ENCODE results near the gene C1QTNF6. TPM values are rescaled to one million over a fixed set of nuclear protein-coding genes. Genes with fewer than 3 reads are reported as not detected.

Gene C1QTNF6
- total and polyA plus RNA-seq, 10 of the 15 experiments (the other 5 are each of a cell fraction or from before 2014, with no cell fraction given), result 0.16 to 4.1 (median 1.3) TPM

GRCh38 chr22:37139762-37140161, 48.3 kb downstream of the C1QTNF6 start:
- FAIRE-seq, result no peak
- H3K9ac ChIP-seq (ENCODE audit: control insufficient read depth, insufficient read depth, low read length), result no peak overlapping the region
- TF ChIP-seq CBX5 (IDR thresholded peaks at IDR 0.05; ENCODE audit: low read depth) (no peak), BMI1 (IDR thresholded peaks at IDR 0.05; ENCODE audit: borderline replicate concordance) (no peak), NR2F1 (conservative IDR thresholded peaks at IDR 0.05) (no peak), MEF2A (IDR thresholded peaks at IDR 0.05; ENCODE audit: insufficient read depth, low read depth, low read length) (no peak), CTCF (IDR thresholded peaks at IDR 0.05 in 2 of 3, conservative IDR thresholded peaks at IDR 0.05 in 1 of 3; ENCODE audit: control insufficient read depth in 2 of 3, extremely low read depth in 1 of 3, insufficient read depth in 1 of 3, low read depth in 3 of 3, low read length in 3 of 3) (peak in 1 of 3 experiments; percentile 18; a peak in 1 of 6 replicates)
- 0 out of 2 replicates have a peak overlapping the region, but pooled peaks have one; percentile 20 for H3K4me2 ChIP-seq (ENCODE audit: control insufficient read depth, insufficient read depth)
- no peaks in the 10 kb centered on the region for H3K9me3 ChIP-seq (replicated peaks; ENCODE audit: control insufficient read depth, insufficient read depth, low read length)
- CTCF ChIA-PET, result interaction anchor here (1.0 to 1.9 kb wide), 6 partner anchors 9 to 40 kb away, joined by 4 to 8 read pairs (median 5); partner anchors contain the start of gene IL2RB
- in situ Hi-C loops (cut with MboI), result no loop called here
- no peak for DNase-seq (ENCODE audit: low read depth, low spot score)
- 34% methylated on average over 7 of the region's 7 CpGs for WGBS (ENCODE audit: insufficient coverage, insufficient replicate concordance, low lambda C conversion rate, missing lambda C conversion rate)
- RAD21 ChIA-PET (ENCODE audit: unreplicated experiment), result interaction anchor here (0.8 to 2.1 kb wide), 7 partner anchors 8 to 61 kb away, joined by 3 to 8 read pairs (median 4); partner anchors contain the start of gene IL2RB
- peaks cover 18% of the 10 kb centered on the region for H3K4me1 ChIP-seq (ENCODE audit: control insufficient read depth, insufficient read depth, low read length)
- SMC1A ChIA-PET (ENCODE audit: uncharacterized antibody, unreplicated experiment), result interaction anchor here (1.0 to 2.8 kb wide), 7 partner anchors 10 to 105 kb away, joined by 3 to 19 read pairs (median 6); partner anchors contain the start of gene IL2RB
- POLR2A ChIA-PET, result interaction anchor here (1.2 to 1.6 kb wide), 3 partner anchors 9 to 16 kb away, joined by 3 to 6 read pairs (median 5); partner anchors contain the start of gene IL2RB
- intact Hi-C loops (cut with micrococcal nuclease; ENCODE audit: unreplicated experiment), result loop anchor here (10.0 kb wide), 1 partner anchor 55 kb away; no protein-coding TSS in a partner anchor
- no peak overlapping the region for H3K4me3 ChIP-seq
- H3K27ac ChIP-seq (ENCODE audit: control insufficient read depth, insufficient read depth), result no peak overlapping the region
- no TSS peak for BruUV-seq (replicated peaks)
- H3K79me2 ChIP-seq (ENCODE audit: control insufficient read depth, insufficient read depth, low read length), result peaks cover 9% of the 10 kb centered on the region
- ATAC-seq, result peak; percentile 75
- no peaks in the 10 kb centered on the region for H3K27me3 ChIP-seq (replicated peaks in 1 of 2; ENCODE audit: control insufficient read depth in 2 of 2, insufficient read depth in 2 of 2, low read length in 1 of 2)
- H3K36me3 ChIP-seq (ENCODE audit: control insufficient read depth in 2 of 2, insufficient read depth in 2 of 2, low read length in 1 of 2), result peaks cover 32 to 72% of the 10 kb centered on the region in 2 experiments
- H2AFZ ChIP-seq (ENCODE audit: control insufficient read depth, low read depth, low read length), result no peak overlapping the region
- no peaks in the 10 kb centered on the region; the same call in 1 of the 2 replicates for H4K20me1 ChIP-seq (ENCODE audit: control insufficient read depth, insufficient read depth)

All from GM12878 (cell line).